A549 (cell line): ENCODE data around the gene CDC23.

ENCODE experiments used
- BCL3 ChIP-seq: fragments of >200 bp; sonication (Bioruptor Twin); formaldehyde crosslinking; IDR thresholded peaks from 3 replicates; pipeline ENCODE4 v1.6.1; 2016
- CEBPB ChIP-seq, 2 experiments: fragments of >200 bp in 1 of 2; sonication (Bioruptor Twin) in 1 of 2; formaldehyde crosslinking in 1 of 2; IDR thresholded peaks; 2 replicates each; pipeline ENCODE4 v1.6.1; 2012 to 2016
- CHD2 ChIP-seq: fragments of 150-350 bp; IDR thresholded peaks from 2 replicates; pipeline ENCODE4 v1.6.1; 2014; ENCODE audit warnings: low read length; ENCODE audit not compliant: partially characterized antibody
- CTCF ChIP-seq: fragments of >200 bp; sonication (Bioruptor Twin); formaldehyde crosslinking; IDR thresholded peaks from 3 replicates; pipeline ENCODE4 v1.5.1; 2016
- ESRRA ChIP-seq: fragments of 150-350 bp; IDR thresholded peaks from 2 replicates; pipeline ENCODE4 v1.6.1; 2014; ENCODE audit warnings: mild to moderate bottlenecking, low read length, borderline replicate concordance
- HMGXB4 ChIP-seq: fragments of 250-450 bp; sonication (Bioruptor Pico); IDR thresholded peaks from 2 replicates; pipeline ENCODE4 v1.5.0; 2021; ENCODE audit warnings: mild to moderate bottlenecking, moderate library complexity, borderline replicate concordance
- MAX ChIP-seq: IDR thresholded peaks from 2 replicates; pipeline ENCODE4 v1.6.1; 2012
- MYC ChIP-seq: IDR thresholded peaks from 2 replicates; pipeline ENCODE4 v1.6.1; 2012; ENCODE audit warnings: mild to moderate bottlenecking, inconsistent platforms, low read length, improper control_type of control experiment, borderline replicate concordance
- POLR2A ChIP-seq: IDR thresholded peaks from 2 replicates; pipeline ENCODE4 v1.6.1; 2012; ENCODE audit warnings: mild to moderate bottlenecking, low read length
- RCOR1 ChIP-seq: fragments of 150-350 bp; IDR thresholded peaks from 2 replicates; pipeline ENCODE4 v1.6.1; 2014; ENCODE audit warnings: antibody characterized with exemption, low read length, low read depth
- RFX5 ChIP-seq: fragments of 450-650 bp; IDR thresholded peaks from 2 replicates; pipeline ENCODE4 v1.7.1; 2014; ENCODE audit warnings: antibody characterized with exemption, mild to moderate bottlenecking, moderate library complexity
- ZFP36 ChIP-seq: fragments of 450-650 bp; IDR thresholded peaks from 2 replicates; pipeline ENCODE4 v1.6.1; 2014; ENCODE audit warnings: borderline replicate concordance; ENCODE audit not compliant: partially characterized antibody
- ZSCAN20 ChIP-seq: fragments of 250-450 bp; sonication (Bioruptor Pico); IDR thresholded peaks from 2 replicates; pipeline ENCODE4 v1.8.0; 2022; ENCODE audit warnings: mild to moderate bottlenecking, moderate library complexity

GRCh38 chr5:138160706-138161105 is 52.4 kb downstream of the CDC23 start:
- TF ChIP-seq CTCF (no peak), MYC (no peak), POLR2A (no peak), ZFP36 (no peak), RFX5 (no peak), RCOR1 (no peak), ESRRA (no peak), MAX (no peak), HMGXB4 (no peak), CEBPB (IDR thresholded peaks at IDR 0.05) (no peak), ZSCAN20 (CRISPR knock-in tag) (no peak), CHD2 (no peak), BCL3 (no peak)
